Parathyroid adenoma (tissue), 2 donors: ENCODE data around the gene P2RY13.
A peak's percentile ranks its signal among the peaks of the same experiment; 100 is the strongest.

Experiments
- H2AFZ ChIP-seq: fragments of 300-600 bp; sonication (generic); one replicate; pipeline ENCODE4 v1.7.0; 2017; ENCODE audit warnings: antibody characterized with exemption, mild to moderate bottlenecking
- H3K27ac ChIP-seq: fragments of 300-600 bp; sonication (generic); one replicate; pipeline ENCODE4 v1.7.0; 2017
- H3K27me3 ChIP-seq: fragments of 300-600 bp; sonication (generic); one replicate; pipeline ENCODE4 v1.7.0; 2017; ENCODE audit warnings: low read length; ENCODE audit not compliant: control insufficient read depth, insufficient read depth
- H3K36me3 ChIP-seq: fragments of 300-600 bp; sonication (generic); one replicate; pipeline ENCODE4 v1.7.0; 2017; ENCODE audit warnings: low read length; ENCODE audit not compliant: control insufficient read depth, insufficient read depth
- H3K4me1 ChIP-seq: fragments of 300-600 bp; sonication (generic); one replicate; pipeline ENCODE4 v1.7.0; 2017; ENCODE audit warnings: control low read depth
- H3K4me2 ChIP-seq: fragments of 300-600 bp; sonication (generic); one replicate; pipeline ENCODE4 v1.7.0; 2017; ENCODE audit warnings: low read length
- H3K4me3 ChIP-seq: fragments of 300-600 bp; sonication (generic); one replicate; pipeline ENCODE4 v1.7.0; 2017; ENCODE audit warnings: low read depth, low read length
- H3K79me2 ChIP-seq: fragments of 300-600 bp; sonication (generic); one replicate; pipeline ENCODE4 v1.7.0; 2017; ENCODE audit warnings: control low read depth
- H3K9ac ChIP-seq: fragments of 300-600 bp; sonication (generic); one replicate; pipeline ENCODE4 v1.7.0; 2017; ENCODE audit warnings: mild to moderate bottlenecking
- H3K9me3 ChIP-seq: fragments of 300-600 bp; sonication (generic); one replicate; pipeline ENCODE4 v1.7.0; 2017; ENCODE audit warnings: low read length; ENCODE audit not compliant: control insufficient read depth
- TF ChIP-seq, protein P1 (sequence below): fragments of 300-600 bp; sonication (generic); IDR thresholded peaks from one replicate; pipeline ENCODE4 v1.7.0; 2017; ENCODE audit warnings: antibody characterized with exemption, mild to moderate bottlenecking
- donor health status: primary hyperparathyroidism.

P2RY13 gene

DNA sequence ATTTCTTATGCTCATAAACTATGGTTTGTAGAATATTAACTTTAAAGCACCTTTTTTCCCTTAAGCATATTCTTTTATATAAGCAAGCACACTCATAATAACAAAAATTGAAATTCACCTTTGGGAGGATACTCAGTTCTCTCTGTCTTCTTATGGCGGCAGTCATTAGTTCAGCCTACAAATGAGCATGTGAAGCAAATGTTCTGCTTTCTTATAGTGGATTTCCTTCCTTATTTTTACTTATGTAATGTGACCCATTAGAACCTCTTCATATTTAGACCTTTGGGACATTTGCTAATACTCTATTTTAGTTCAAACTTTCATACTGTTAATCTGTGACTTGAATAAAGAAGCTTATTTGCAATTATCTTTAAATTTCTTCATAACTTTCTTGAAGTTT, at the start of gene P2RY13:
Gene P2RY13, minus strand, starts transcription at position 187 of the 400 bp plus-strand sequence. Its CDS starts 21 bp downstream, at position 166.
- Histone ChIP-seq H3K4me3 (no peak within 1 kb of the TSS), H3K9ac (no peak within 1 kb of the TSS), H3K4me2 (no peak within 1 kb of the TSS), H3K27me3 (no peaks in the 10 kb centered on the region), H3K27ac (no peak within 1 kb of the TSS), H3K36me3 (no peaks in the 10 kb centered on the region), H3K9me3 (no peaks in the 10 kb centered on the region), H3K4me1 (peaks cover 3% of the 10 kb centered on the region), H3K79me2 (no peaks in the 10 kb centered on the region), H2AFZ (peak within 1 kb of the TSS; percentile 10)
- TF ChIP-seq, protein P1, sequence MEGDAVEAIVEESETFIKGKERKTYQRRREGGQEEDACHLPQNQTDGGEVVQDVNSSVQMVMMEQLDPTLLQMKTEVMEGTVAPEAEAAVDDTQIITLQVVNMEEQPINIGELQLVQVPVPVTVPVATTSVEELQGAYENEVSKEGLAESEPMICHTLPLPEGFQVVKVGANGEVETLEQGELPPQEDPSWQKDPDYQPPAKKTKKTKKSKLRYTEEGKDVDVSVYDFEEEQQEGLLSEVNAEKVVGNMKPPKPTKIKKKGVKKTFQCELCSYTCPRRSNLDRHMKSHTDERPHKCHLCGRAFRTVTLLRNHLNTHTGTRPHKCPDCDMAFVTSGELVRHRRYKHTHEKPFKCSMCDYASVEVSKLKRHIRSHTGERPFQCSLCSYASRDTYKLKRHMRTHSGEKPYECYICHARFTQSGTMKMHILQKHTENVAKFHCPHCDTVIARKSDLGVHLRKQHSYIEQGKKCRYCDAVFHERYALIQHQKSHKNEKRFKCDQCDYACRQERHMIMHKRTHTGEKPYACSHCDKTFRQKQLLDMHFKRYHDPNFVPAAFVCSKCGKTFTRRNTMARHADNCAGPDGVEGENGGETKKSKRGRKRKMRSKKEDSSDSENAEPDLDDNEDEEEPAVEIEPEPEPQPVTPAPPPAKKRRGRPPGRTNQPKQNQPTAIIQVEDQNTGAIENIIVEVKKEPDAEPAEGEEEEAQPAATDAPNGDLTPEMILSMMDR, result no peak

DNA sequence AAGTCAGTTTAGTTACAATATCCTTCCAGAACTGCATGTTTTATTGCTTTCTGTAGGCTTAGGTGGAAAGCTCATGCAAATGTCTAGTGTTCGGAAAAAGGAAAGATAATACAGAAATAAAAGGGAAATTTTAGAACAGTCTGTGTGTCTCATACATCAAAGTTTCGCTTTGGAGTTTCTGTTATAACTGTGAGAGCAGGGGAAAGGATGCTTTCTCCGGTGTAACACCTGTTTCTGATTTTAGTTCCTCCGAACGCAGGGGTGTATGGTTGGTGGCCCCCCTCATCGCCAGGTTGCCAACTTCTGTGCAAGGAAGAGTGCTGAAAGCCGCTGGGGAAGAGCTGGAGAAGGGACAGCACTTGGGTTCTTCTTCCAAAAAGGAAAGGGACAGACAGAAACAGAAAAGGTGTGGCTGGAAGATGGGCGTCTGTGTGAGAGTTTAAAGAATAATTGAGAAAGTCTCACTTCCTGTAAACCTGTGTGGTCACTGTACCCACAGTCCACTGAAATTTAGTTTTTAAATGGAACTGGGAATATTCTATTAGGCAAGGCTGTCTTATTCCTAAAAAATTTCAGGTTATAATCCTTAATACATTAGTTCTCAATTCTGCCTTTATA, 48.5 kb upstream of the P2RY13 start:
- TF ChIP-seq, protein P1, result no peak
- no peaks in the 10 kb centered on the region for H3K9me3 ChIP-seq
- no peak overlapping the region for H2AFZ ChIP-seq
- no peaks in the 10 kb centered on the region for H3K4me1 ChIP-seq
- no peaks in the 10 kb centered on the region for H3K36me3 ChIP-seq
- no peak overlapping the region for H3K4me3 ChIP-seq
- no peak overlapping the region for H3K27ac ChIP-seq
- no peaks in the 10 kb centered on the region for H3K79me2 ChIP-seq
- no peaks in the 10 kb centered on the region for H3K27me3 ChIP-seq
- H3K9ac ChIP-seq, result no peak overlapping the region
- no peak overlapping the region for H3K4me2 ChIP-seq

DNA sequence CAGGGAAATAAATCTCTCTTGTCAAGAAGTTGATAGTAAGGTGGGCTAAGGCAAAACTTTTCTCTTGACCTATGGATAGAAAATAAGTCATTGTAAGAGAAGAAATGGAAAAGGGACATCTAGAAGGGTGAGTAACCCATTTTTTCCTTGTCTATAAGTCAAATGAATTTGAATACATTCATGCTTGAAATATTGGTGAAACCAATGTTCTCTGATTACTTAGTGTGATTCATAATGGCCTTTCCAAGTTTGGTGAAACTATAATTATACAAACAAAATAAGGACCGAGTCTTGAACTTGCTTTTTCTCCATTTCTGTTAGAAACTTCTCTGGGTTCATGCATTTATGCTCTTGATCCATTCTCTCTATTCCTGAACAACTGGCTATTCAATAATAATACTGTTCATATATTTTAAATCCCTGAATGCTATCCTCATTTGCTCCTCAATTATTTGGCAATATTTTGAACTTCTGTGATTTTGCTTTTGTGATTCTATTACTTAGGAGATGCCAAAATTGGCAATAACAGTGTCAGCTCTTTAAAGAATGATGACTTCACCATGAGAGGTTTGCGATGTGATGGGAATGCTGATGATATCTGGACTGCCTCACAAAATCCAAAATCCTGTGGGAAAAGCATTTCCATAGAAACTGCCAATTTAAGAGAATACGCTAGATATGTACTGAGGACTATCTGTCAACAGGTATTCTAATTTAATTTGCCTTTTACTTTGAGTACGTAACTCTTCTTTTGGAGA, 42.9 kb upstream of the P2RY13 start:
- H3K9ac ChIP-seq, result no peak overlapping the region
- no peak overlapping the region for H3K4me2 ChIP-seq
- H2AFZ ChIP-seq, result no peak overlapping the region
- H3K36me3 ChIP-seq, result no peaks in the 10 kb centered on the region
- TF ChIP-seq, protein P1, result no peak
- no peaks in the 10 kb centered on the region for H3K79me2 ChIP-seq
- H3K27me3 ChIP-seq, result no peaks in the 10 kb centered on the region
- no peaks in the 10 kb centered on the region for H3K9me3 ChIP-seq
- no peaks in the 10 kb centered on the region for H3K4me1 ChIP-seq
- no peak overlapping the region for H3K4me3 ChIP-seq
- H3K27ac ChIP-seq, result no peak overlapping the region

DNA sequence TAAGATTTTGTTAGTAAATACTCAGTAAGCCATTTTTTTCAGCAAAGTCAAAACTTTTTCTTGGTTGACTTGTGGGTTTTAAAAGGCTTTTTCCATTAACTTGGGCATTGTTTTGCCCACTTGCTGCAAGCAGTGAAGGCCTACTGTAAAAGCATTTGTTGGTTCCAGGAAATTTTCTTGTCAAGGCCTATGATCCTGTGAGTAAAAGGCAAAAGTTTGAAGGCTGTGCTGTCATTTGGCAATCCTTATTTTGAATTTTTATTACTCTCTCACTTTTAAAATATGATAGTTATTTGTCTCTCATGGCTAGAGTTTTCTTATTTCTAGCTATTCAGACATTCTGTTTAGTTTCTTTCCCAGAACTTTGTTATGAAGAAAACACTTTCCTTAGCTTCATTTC, 42.2 kb upstream of the P2RY13 start:
- TF ChIP-seq, protein P1, result no peak
- Histone ChIP-seq H3K4me1 (no peaks in the 10 kb centered on the region), H3K4me2 (no peak overlapping the region), H2AFZ (no peak overlapping the region), H3K9me3 (no peaks in the 10 kb centered on the region), H3K36me3 (no peaks in the 10 kb centered on the region), H3K4me3 (no peak overlapping the region), H3K79me2 (no peaks in the 10 kb centered on the region), H3K27ac (no peak overlapping the region), H3K27me3 (no peaks in the 10 kb centered on the region), H3K9ac (no peak overlapping the region)

DNA sequence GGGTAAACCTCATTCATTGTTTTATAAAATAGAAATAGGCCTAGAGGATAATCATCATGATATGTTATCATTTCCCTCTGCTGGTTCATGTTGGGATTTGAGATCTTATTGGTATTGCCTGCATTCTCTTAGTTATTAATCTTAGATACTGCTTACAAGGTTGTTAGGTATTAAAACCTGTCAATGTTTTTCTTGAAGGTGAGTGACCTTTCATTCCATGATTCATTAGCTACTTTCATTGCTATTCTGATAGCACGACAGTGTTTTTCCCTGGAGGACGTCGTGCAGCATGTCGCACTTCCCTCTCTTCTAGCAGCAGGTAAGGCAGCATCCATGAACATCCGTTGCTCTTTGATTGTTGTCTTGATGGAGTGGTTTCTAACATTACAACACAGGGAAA, 38.1 kb upstream of the P2RY13 start:
- Histone ChIP-seq H3K9ac (no peak overlapping the region), H3K36me3 (no peaks in the 10 kb centered on the region), H2AFZ (no peak overlapping the region), H3K4me1 (no peaks in the 10 kb centered on the region), H3K27me3 (no peaks in the 10 kb centered on the region), H3K9me3 (no peaks in the 10 kb centered on the region), H3K4me3 (no peak overlapping the region), H3K27ac (no peak overlapping the region), H3K79me2 (no peaks in the 10 kb centered on the region), H3K4me2 (no peak overlapping the region)
- TF ChIP-seq, protein P1, result no peak
